GM12873 (cell line): Measurements from ENCODE around the gene ZBTB37.

Source experiments
- CTCF ChIP-seq: IDR thresholded peaks from 2 replicates; pipeline ENCODE4 v1.5.1; 2012; ENCODE audit warnings: low read depth, mild to moderate bottlenecking, moderate library complexity, low read length, control low read depth; ENCODE audit not compliant: insufficient read depth; ENCODE audit errors: missing control alignments

The ZBTB37 gene

GRCh38 chr1:173946380-173946921 lies 78.3 kb downstream of the ZBTB37 start:
- no peak for TF ChIP-seq CTCF

GRCh38 chr1:173948594-173948993 lies 80.4 kb downstream of the ZBTB37 start:
- no peak for TF ChIP-seq CTCF
